ENCODE data around the gene KCNC4. TPM values are rescaled to one million over a fixed set of nuclear protein-coding genes. Genes with fewer than 3 reads are reported as not detected.

Gene KCNC4
- total and polyA plus RNA-seq, 8 donors = 1.1 to 16.5 (median 3.0) TPM

- H3K27me3 ChIP-seq = peaks cover 0 to 3% (median 0%) of the 10 kb centered on the region in 3 donors
- intact Hi-C loops (cut with DNase I; ENCODE audit: low total_unique reads) = no loop called here
Observed at GRCh38 chr1:110190282-110190929, 19.7 kb upstream of the KCNC4 start.

GRCh38 chr1:110192541-110192940, 17.6 kb upstream of the KCNC4 start:
- no peak overlapping the region for H3K4me3 ChIP-seq
- DNase-seq = no peak
- H3K27me3 ChIP-seq = no peaks in the 10 kb centered on the region
- H3K27ac ChIP-seq = no peak overlapping the region
- no peaks in the 10 kb centered on the region for H3K36me3 ChIP-seq
- H3K9me3 ChIP-seq = no peaks in the 10 kb centered on the region
- intact Hi-C loops (cut with DNase I; ENCODE audit: low total_unique reads) = no loop called here
- H3K4me1 ChIP-seq = peaks cover 0 to 19% (median 10%) of the 10 kb centered on the region in 4 donors
- TF ChIP-seq CTCF (IDR thresholded peaks at IDR 0.05) = no peak
- TF ChIP-seq POLR2A (IDR thresholded peaks at IDR 0.05) = no peak
- TF ChIP-seq POLR2AphosphoS5 (IDR thresholded peaks at IDR 0.05) = no peak
- no peak for TF ChIP-seq EP300 (IDR thresholded peaks at IDR 0.05)
- 74 to 81% (median 75%) methylated on average over 8 of the region's 8 CpGs for WGBS, 5 donors

More at GRCh38 chr1:110190282-110190929, 19.7 kb upstream of the KCNC4 start:
- H3K36me3 ChIP-seq = no peaks in the 10 kb centered on the region
- peaks cover 0 to 19% (median 10%) of the 10 kb centered on the region in 4 donors for H3K4me1 ChIP-seq
- TF ChIP-seq CTCF (IDR thresholded peaks at IDR 0.05) (no peak), POLR2AphosphoS5 (IDR thresholded peaks at IDR 0.05) (no peak), POLR2A (IDR thresholded peaks at IDR 0.05) (no peak), EP300 (IDR thresholded peaks at IDR 0.05) (no peak)
- DNase-seq = peak; percentile 48 to 68
- no peaks in the 10 kb centered on the region for H3K9me3 ChIP-seq
- H3K27ac ChIP-seq = no peak overlapping the region
- WGBS, 5 donors = 46 to 61% (median 51%) methylated on average over 7 to 8 of the region's 8 CpGs
- no peak overlapping the region for H3K4me3 ChIP-seq

GRCh38 chr1:110195196-110195595, 14.9 kb upstream of the KCNC4 start:
- Histone ChIP-seq H3K4me3 (no peak overlapping the region), H3K27ac (no peak overlapping the region), H3K9me3 (no peaks in the 10 kb centered on the region), H3K27me3 (no peaks in the 10 kb centered on the region), H3K36me3 (no peaks in the 10 kb centered on the region), H3K4me1 (peaks cover 0 to 4% (median 2%) of the 10 kb centered on the region in 4 donors)
- intact Hi-C loops (cut with DNase I; ENCODE audit: low total_unique reads) = loop anchor here (5.0 kb wide), 1 partner anchor 262 kb away; no protein-coding TSS in a partner anchor
- TF ChIP-seq EP300 (IDR thresholded peaks at IDR 0.05) = no peak
- no peak for TF ChIP-seq CTCF (IDR thresholded peaks at IDR 0.05)
- TF ChIP-seq POLR2A (IDR thresholded peaks at IDR 0.05) = no peak
- no peak for TF ChIP-seq POLR2AphosphoS5 (IDR thresholded peaks at IDR 0.05)
- no peak for DNase-seq
- WGBS, 5 donors = 81 to 90% (median 88%) methylated on average over 10 of the region's 10 CpGs

GRCh38 chr1:110196917-110197765, 13.0 kb upstream of the KCNC4 start:
- peak; percentile 37 to 70 for DNase-seq
- WGBS, 5 donors = 44 to 64% (median 59%) methylated on average over 8 to 12 of the region's 12 CpGs
- no peaks in the 10 kb centered on the region for H3K9me3 ChIP-seq
- peak in 5 of 7 experiments; percentile 62 to 88 (median 82) for TF ChIP-seq CTCF (IDR thresholded peaks at IDR 0.05)
- no peak for TF ChIP-seq POLR2AphosphoS5 (IDR thresholded peaks at IDR 0.05)
- H3K4me3 ChIP-seq = no peak overlapping the region
- no peaks in the 10 kb centered on the region for H3K4me1 ChIP-seq
- no peaks in the 10 kb centered on the region for H3K36me3 ChIP-seq
- H3K27me3 ChIP-seq = no peaks in the 10 kb centered on the region
- intact Hi-C loops (cut with DNase I; ENCODE audit: low total_unique reads) = loop anchor here (5.0 kb wide), 1 partner anchor 260 kb away; no protein-coding TSS in a partner anchor
- no peak overlapping the region for H3K27ac ChIP-seq

All from stomach (tissue), 9 donors.